Left colon (tissue), 2 donors: ENCODE data around the gene C22orf39. TPM values are rescaled to one million over a fixed set of nuclear protein-coding genes. Genes with fewer than 3 reads are reported as not detected.

Source experiments
- ATAC-seq: fragments of 200-7000 bp; cut with Tn5 transposase; one replicate; pipeline ENCODE4 v1.9.1; 2020; ENCODE audit warnings: mild to moderate bottlenecking, moderate library complexity
- DNase-seq, 2 donors: peaks; one replicate each; pipeline ENCODE4 v3.0.0-alpha.2; 2020
- intact Hi-C, 2 donors: fragments of 100-400 bp; cut with DNase I in 1 of 2; cut with micrococcal nuclease in 1 of 2; formaldehyde crosslinking; loops; one replicate each; pipeline versions ENCODE4 v1.11.2 to v1.14.0; 2022; cut with DNase I, micrococcal nuclease
- total RNA-seq, 2 donors: library from RNA; stranded (reverse); fragmentation: NEBNext Ultra II Directional; extraction: Animal tissue kit (Norgen Biotek cat#: 25700); gene quantifications; one replicate each; pipeline ENCODE4 v1.2.1, GENCODE V29; 2021
- donor health status: DM: no; HTN: no; CAD: no.
- donor health status: DM: yes; HTN: yes; CAD: no.

C22orf39 gene
- total RNA-seq, 2 donors from 2014 or later: 20.1 to 23.4 TPM

GRCh38 chr22:19478045-19478900 is 30.8 kb upstream of the C22orf39 start:
- ATAC-seq (no peak), DNase-seq (no peak)
- intact Hi-C loops: no loop called here

DNA sequence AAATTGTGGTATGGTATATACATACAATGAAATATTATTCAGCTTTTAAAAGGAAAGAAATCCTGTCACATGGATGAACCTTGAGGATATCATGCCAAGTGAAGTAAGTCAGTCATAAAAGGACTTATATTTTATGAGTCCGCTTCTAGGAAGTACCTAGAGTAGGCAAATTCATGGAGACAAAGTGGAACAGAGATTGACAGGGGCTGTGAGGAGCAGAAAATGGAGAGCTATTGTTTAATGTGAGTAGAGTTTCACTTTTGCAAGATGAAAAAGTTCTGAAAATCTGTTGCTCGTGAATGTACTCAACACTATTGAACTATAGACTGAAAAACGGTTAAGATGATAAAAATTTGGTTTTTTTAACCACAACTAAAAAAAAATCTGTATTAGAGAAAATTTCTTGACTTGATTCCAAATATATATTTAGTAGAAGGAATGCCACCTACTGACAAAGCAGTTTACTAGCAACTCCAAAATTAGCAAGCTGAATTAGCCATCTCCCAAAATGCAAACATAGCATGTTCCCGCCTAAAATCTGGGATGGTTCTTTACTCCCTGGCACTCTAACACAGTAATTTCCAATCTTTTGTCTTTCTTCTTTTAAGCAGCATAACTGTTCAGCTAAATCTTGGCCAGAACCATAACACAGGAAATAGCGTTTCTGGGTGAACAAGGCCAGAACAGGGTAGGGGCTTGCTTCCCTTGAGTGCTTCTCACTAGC is 30.0 kb upstream of the C22orf39 start:
- no peak for ATAC-seq

DNA sequence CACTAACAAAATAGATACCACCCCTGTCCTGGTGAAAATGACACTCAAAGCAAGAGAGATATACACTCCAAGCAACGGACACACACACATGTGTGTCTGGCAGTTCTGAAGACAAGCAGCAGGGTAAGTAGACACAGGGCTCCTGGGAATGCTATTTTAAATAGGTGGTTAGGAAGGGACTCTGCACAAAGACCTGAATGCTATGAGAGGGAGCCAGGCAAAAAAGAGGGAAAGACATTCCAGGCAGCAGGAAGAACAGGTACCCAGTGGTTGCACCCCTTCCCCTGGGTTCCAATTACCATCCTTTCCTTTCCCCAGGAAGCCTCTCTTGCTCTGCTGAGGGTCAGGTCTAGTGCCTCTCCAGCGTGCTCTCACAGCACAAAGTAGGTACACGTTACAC is 28.5 kb upstream of the C22orf39 start:
- intact Hi-C loops: no loop called here

More for the DNA sequence above, 30.0 kb upstream of the C22orf39 start:
- DNase-seq: no peak
- intact Hi-C loops: no loop called here

GRCh38 chr22:19473578-19473977 is 26.1 kb upstream of the C22orf39 start:
- ATAC-seq: no peak
- intact Hi-C loops: no loop called here
- DNase-seq: no peak

More for the DNA sequence above, 28.5 kb upstream of the C22orf39 start:
- no peak for DNase-seq
- ATAC-seq: no peak

- intact Hi-C loops: no loop called here
- DNase-seq (no peak), ATAC-seq (no peak)
Measured at GRCh38 chr22:19472233-19472632, 24.7 kb upstream of the C22orf39 start.

- DNase-seq (no peak), ATAC-seq (no peak)
- intact Hi-C loops: no loop called here
Measured at GRCh38 chr22:19471572-19471971, 24.1 kb upstream of the C22orf39 start.

GRCh38 chr22:19470010-19470409 is 22.5 kb upstream of the C22orf39 start:
- ATAC-seq (no peak), DNase-seq (no peak)
- intact Hi-C loops: no loop called here

GRCh38 chr22:19469421-19469820 is 21.9 kb upstream of the C22orf39 start:
- intact Hi-C loops: no loop called here
- no peak for DNase-seq
- no peak for ATAC-seq

DNA sequence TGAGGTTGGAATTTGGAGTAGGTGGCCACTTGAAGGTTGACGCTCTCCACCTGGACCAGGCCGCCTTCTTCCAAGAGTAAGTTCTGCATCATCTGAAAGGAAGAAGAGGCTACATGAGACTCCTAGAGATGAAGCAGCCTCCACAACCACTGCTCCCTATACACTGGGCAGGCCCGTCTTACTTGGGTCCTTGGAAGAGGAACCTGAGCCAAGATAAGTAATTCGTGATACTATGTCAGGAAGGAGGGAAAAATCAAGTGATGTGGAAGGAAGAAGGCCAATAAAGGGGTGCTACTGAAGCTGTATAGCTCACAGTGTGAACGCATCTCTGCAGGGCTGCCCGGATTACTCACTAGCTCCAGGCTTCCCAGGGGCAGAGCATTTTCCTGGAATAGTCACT is 20.4 kb upstream of the C22orf39 start:
- DNase-seq (no peak), ATAC-seq (no peak)
- intact Hi-C loops: no loop called here

GRCh38 chr22:19466848-19467752 is 19.6 kb upstream of the C22orf39 start:
- intact Hi-C loops: no loop called here
- DNase-seq: no peak
- ATAC-seq: no peak

- no peak for ATAC-seq
- intact Hi-C loops: no loop called here
- no peak for DNase-seq
Measured at GRCh38 chr22:19466126-19466716, 18.7 kb upstream of the C22orf39 start.

- ATAC-seq (no peak), DNase-seq (no peak)
- intact Hi-C loops: no loop called here
Measured at GRCh38 chr22:19464975-19465374, 17.5 kb upstream of the C22orf39 start.

- intact Hi-C loops: no loop called here
- no peak for DNase-seq
- no peak for ATAC-seq
Measured at GRCh38 chr22:19464546-19464945, 17.0 kb upstream of the C22orf39 start.

DNA sequence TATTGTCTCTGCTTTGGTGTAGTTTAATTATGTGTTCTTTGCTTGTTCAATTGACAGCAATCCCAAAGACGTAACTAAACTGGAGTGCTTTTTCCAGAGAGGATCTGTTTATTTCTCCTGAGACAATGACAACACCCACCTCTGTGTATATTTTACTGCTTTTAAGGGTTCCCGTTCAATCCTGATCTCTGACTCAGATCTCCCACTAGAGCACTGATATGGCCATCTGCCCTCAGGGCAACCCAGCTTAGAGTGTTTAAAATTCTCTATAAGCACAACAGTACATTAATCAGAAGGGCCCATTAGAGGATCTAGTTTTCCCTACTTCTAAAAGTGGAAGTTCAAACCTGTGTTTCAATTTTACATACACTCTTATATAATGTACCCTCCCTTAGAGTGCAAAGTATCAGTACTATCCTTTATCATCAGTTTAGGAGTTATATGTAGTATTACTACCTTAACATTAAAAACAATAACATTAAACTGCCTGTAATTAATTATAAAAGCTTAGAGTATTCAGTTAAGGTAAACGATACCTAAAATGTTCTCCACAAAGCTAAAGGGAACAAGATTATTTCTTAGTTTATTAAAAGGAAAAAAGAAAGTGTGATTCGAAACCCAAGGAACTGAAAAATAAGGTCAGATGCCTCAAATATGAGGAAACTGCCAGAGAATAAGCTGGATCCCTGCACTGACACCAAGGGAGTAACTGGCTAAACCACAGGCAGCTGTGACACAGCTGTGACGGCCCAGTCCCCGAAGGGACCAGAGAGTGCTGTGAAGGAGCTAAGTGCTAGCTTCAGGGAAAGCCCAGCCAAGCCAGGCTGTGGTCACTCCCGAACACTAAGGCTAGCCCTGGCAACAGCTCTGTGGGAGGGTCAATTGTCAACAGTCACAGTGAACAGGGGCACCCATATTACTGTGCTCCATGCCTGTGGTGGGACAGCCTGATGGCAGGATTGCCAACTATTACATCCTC is 16.3 kb upstream of the C22orf39 start:
- ATAC-seq (no peak), DNase-seq (no peak)

GRCh38 chr22:19463008-19463407 is 15.5 kb upstream of the C22orf39 start:
- ATAC-seq: no peak
- no peak for DNase-seq
- intact Hi-C loops: no loop called here

More for the DNA sequence above, 16.3 kb upstream of the C22orf39 start:
- intact Hi-C loops: no loop called here

GRCh38 chr22:19461506-19461905 is 14.0 kb upstream of the C22orf39 start:
- ATAC-seq (no peak), DNase-seq (no peak)
- intact Hi-C loops: no loop called here

- no peak for ATAC-seq
- DNase-seq: no peak
- intact Hi-C loops: no loop called here
Measured at GRCh38 chr22:19460036-19460435, 12.5 kb upstream of the C22orf39 start.
